ENCODE results near the gene ATP9A. TPM values are rescaled to one million over a fixed set of nuclear protein-coding genes. Genes with fewer than 3 reads are reported as not detected.
A peak's percentile ranks its signal among the peaks of the same experiment; 100 is the strongest.

ATP9A gene
- polyA plus RNA-seq, 1 of the 3 experiments (the other 2 are of a cell fraction): 11.0 TPM

- Histone ChIP-seq H3K9me3 (no peaks in the 10 kb centered on the region), H4K20me1 (ENCODE audit: insufficient read depth) (no peaks in the 10 kb centered on the region), H3K36me3 (replicated peaks in 1 of 2; ENCODE audit: control insufficient read depth in 1 of 2, insufficient read depth in 2 of 2, low read length in 1 of 2) (peaks cover 0 to 7% of the 10 kb centered on the region in 2 experiments), H3K27ac (ENCODE audit: low read depth in 2 of 2, low read length in 1 of 2) (no peak overlapping the region; a peak in 1 of 4 replicates), H3K9me2 (no peaks in the 10 kb centered on the region), H3K9ac (no peak overlapping the region), H3K4me1 (ENCODE audit: control insufficient read depth in 1 of 2, insufficient read depth in 2 of 2, low read depth in 1 of 2, low read length in 1 of 2) (peaks cover 0 to 6% of the 10 kb centered on the region in 2 experiments; a peak in 1 of 4 replicates), H3K4me3 (ENCODE audit: low read depth in 2 of 2, low read length in 1 of 2) (no peak overlapping the region), H2AFZ (ENCODE audit: low read depth) (no peak overlapping the region), H3K79me2 (ENCODE audit: insufficient read depth) (no peaks in the 10 kb centered on the region), H3K27me3 (ENCODE audit: insufficient read depth) (no peaks in the 10 kb centered on the region), H3K4me2 (no peak overlapping the region), H3F3A (replicated peaks; ENCODE audit: insufficient read depth) (no peaks in the 10 kb centered on the region)
- TF ChIP-seq JUND (IDR thresholded peaks at IDR 0.05) (no peak), GABPA (IDR thresholded peaks at IDR 0.05; ENCODE audit: low read depth) (no peak), GATA2 (CRISPR knock-in tag; IDR thresholded peaks at IDR 0.05) (no peak), RCOR1 (IDR thresholded peaks at IDR 0.05; ENCODE audit: low read length) (no peak), CHD2 (IDR thresholded peaks at IDR 0.05; ENCODE audit: low read length, partially characterized antibody) (no peak), NRF1 (IDR thresholded peaks at IDR 0.05; ENCODE audit: low read depth, low read length) (no peak), RAD21 (IDR thresholded peaks at IDR 0.05; ENCODE audit: low read length) (no peak), EZH2phosphoT487 (IDR thresholded peaks at IDR 0.05; ENCODE audit: borderline replicate concordance, low read depth) (no peak), TEAD4 (IDR thresholded peaks at IDR 0.05; ENCODE audit: borderline replicate concordance, insufficient read depth) (no peak), NFIC (IDR thresholded peaks at IDR 0.05; ENCODE audit: borderline replicate concordance) (no peak), EP300 (IDR thresholded peaks at IDR 0.05; ENCODE audit: borderline replicate concordance in 1 of 2, low read depth in 1 of 2, low read length in 1 of 2) (no peak), SIN3A (IDR thresholded peaks at IDR 0.05; ENCODE audit: borderline replicate concordance, low read depth, low read length) (no peak), RXRA (IDR thresholded peaks at IDR 0.05; ENCODE audit: borderline replicate concordance, low read depth) (no peak), POLR2AphosphoS5 (IDR thresholded peaks at IDR 0.05; ENCODE audit: low read depth, low read length) (no peak), RFX5 (IDR thresholded peaks at IDR 0.05; ENCODE audit: low read length) (no peak)
- TF ChIP-seq, protein P1, sequence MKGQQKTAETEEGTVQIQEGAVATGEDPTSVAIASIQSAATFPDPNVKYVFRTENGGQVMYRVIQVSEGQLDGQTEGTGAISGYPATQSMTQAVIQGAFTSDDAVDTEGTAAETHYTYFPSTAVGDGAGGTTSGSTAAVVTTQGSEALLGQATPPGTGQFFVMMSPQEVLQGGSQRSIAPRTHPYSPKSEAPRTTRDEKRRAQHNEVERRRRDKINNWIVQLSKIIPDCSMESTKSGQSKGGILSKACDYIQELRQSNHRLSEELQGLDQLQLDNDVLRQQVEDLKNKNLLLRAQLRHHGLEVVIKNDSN (IDR thresholded peaks at IDR 0.05; ENCODE audit: borderline replicate concordance, low read depth): no peak
- 90% methylated on average over 19 of the region's 19 CpGs for WGBS (ENCODE audit: low lambda C conversion rate)
- peak; percentile 65 for DNase-seq
- ChIA-PET CTCF (interaction anchor here (1.0 to 3.6 kb wide), 3 partner anchors 13 to 395 kb away, joined by 3 to 20 read pairs (median 3); no protein-coding TSS in a partner anchor), POLR2A (interaction anchor here (0.6 kb wide), 1 partner anchor 27 kb away, joined by 4 read pairs; no protein-coding TSS in a partner anchor)
Observed at GRCh38 chr20:51688600-51689244, 79.5 kb downstream of the ATP9A start.

- no peak for DNase-seq
- POLR2A ChIA-PET: no interaction called here
- H3K4me3 ChIP-seq (ENCODE audit: low read depth in 2 of 2, low read length in 1 of 2): no peak overlapping the region
- H3K4me2 ChIP-seq: no peak overlapping the region
- CTCF ChIA-PET: interaction anchor here (1.4 kb wide), 1 partner anchor 396 kb away, joined by 3 read pairs; no protein-coding TSS in a partner anchor
- no peaks in the 10 kb centered on the region for H3F3A ChIP-seq (replicated peaks; ENCODE audit: insufficient read depth)
- H3K36me3 ChIP-seq (replicated peaks in 1 of 2; ENCODE audit: control insufficient read depth in 1 of 2, insufficient read depth in 2 of 2, low read length in 1 of 2): peaks cover 0 to 7% of the 10 kb centered on the region in 2 experiments
- H3K79me2 ChIP-seq (ENCODE audit: insufficient read depth): no peaks in the 10 kb centered on the region
- no peaks in the 10 kb centered on the region for H3K27me3 ChIP-seq (ENCODE audit: insufficient read depth)
- 88% methylated on average over 3 of the region's 3 CpGs for WGBS (ENCODE audit: low lambda C conversion rate)
- peaks cover 0 to 6% of the 10 kb centered on the region in 2 experiments; a peak in 1 of 4 replicates for H3K4me1 ChIP-seq (ENCODE audit: control insufficient read depth in 1 of 2, insufficient read depth in 2 of 2, low read depth in 1 of 2, low read length in 1 of 2)
- no peak overlapping the region for H2AFZ ChIP-seq (ENCODE audit: low read depth)
- H3K9ac ChIP-seq: no peak overlapping the region; the same call in 1 of the 2 replicates
- H3K9me3 ChIP-seq: no peaks in the 10 kb centered on the region
- peak overlapping the region in 1 of 2 experiments; percentile 45; a peak in 2 of 4 replicates for H3K27ac ChIP-seq (ENCODE audit: low read depth in 2 of 2, low read length in 1 of 2)
- H4K20me1 ChIP-seq (ENCODE audit: insufficient read depth): no peaks in the 10 kb centered on the region
- H3K9me2 ChIP-seq: no peaks in the 10 kb centered on the region
- TF ChIP-seq TEAD4 (IDR thresholded peaks at IDR 0.05; ENCODE audit: borderline replicate concordance, insufficient read depth): no peak
- TF ChIP-seq FOXJ3 (CRISPR knock-in tag; IDR thresholded peaks at IDR 0.05): no peak
- TF ChIP-seq FOSL2 (IDR thresholded peaks at IDR 0.05; ENCODE audit: borderline replicate concordance, low read depth): no peak
- no peak for TF ChIP-seq RAD21 (IDR thresholded peaks at IDR 0.05; ENCODE audit: low read length)
- TF ChIP-seq, protein P2, sequence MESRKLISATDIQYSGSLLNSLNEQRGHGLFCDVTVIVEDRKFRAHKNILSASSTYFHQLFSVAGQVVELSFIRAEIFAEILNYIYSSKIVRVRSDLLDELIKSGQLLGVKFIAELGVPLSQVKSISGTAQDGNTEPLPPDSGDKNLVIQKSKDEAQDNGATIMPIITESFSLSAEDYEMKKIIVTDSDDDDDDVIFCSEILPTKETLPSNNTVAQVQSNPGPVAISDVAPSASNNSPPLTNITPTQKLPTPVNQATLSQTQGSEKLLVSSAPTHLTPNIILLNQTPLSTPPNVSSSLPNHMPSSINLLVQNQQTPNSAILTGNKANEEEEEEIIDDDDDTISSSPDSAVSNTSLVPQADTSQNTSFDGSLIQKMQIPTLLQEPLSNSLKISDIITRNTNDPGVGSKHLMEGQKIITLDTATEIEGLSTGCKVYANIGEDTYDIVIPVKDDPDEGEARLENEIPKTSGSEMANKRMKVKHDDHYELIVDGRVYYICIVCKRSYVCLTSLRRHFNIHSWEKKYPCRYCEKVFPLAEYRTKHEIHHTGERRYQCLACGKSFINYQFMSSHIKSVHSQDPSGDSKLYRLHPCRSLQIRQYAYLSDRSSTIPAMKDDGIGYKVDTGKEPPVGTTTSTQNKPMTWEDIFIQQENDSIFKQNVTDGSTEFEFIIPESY (IDR thresholded peaks at IDR 0.05; ENCODE audit: borderline replicate concordance, low read depth): no peak
- TF ChIP-seq SIN3A (IDR thresholded peaks at IDR 0.05; ENCODE audit: borderline replicate concordance, low read depth, low read length): no peak
- TF ChIP-seq, protein P3, sequence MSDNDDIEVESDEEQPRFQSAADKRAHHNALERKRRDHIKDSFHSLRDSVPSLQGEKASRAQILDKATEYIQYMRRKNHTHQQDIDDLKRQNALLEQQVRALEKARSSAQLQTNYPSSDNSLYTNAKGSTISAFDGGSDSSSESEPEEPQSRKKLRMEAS (IDR thresholded peaks at IDR 0.05; ENCODE audit: low read depth): no peak
- TF ChIP-seq JUND (IDR thresholded peaks at IDR 0.05): no peak
- no peak for TF ChIP-seq EZH2phosphoT487 (IDR thresholded peaks at IDR 0.05; ENCODE audit: borderline replicate concordance, low read depth)
- TF ChIP-seq, protein P4, sequence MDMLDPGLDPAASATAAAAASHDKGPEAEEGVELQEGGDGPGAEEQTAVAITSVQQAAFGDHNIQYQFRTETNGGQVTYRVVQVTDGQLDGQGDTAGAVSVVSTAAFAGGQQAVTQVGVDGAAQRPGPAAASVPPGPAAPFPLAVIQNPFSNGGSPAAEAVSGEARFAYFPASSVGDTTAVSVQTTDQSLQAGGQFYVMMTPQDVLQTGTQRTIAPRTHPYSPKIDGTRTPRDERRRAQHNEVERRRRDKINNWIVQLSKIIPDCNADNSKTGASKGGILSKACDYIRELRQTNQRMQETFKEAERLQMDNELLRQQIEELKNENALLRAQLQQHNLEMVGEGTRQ (IDR thresholded peaks at IDR 0.05; ENCODE audit: borderline replicate concordance, low read depth, low read length): no peak
- no peak for TF ChIP-seq SMC3 (IDR thresholded peaks at IDR 0.05; ENCODE audit: low read depth, low read length)
- TF ChIP-seq, protein P1 (IDR thresholded peaks at IDR 0.05; ENCODE audit: borderline replicate concordance, low read depth): no peak
Observed at GRCh38 chr20:51687630-51688029, 80.6 kb downstream of the ATP9A start.
